Measurements from ENCODE around the gene BAHCC1. TPM values are rescaled to one million over a fixed set of nuclear protein-coding genes. Genes with fewer than 3 reads are reported as not detected.

BAHCC1 gene
- total and polyA plus RNA-seq, 2 of the 8 experiments (the other 6 are each of a cell fraction or from before 2014, with no cell fraction given), result 0.26 to 0.58 TPM

DNA sequence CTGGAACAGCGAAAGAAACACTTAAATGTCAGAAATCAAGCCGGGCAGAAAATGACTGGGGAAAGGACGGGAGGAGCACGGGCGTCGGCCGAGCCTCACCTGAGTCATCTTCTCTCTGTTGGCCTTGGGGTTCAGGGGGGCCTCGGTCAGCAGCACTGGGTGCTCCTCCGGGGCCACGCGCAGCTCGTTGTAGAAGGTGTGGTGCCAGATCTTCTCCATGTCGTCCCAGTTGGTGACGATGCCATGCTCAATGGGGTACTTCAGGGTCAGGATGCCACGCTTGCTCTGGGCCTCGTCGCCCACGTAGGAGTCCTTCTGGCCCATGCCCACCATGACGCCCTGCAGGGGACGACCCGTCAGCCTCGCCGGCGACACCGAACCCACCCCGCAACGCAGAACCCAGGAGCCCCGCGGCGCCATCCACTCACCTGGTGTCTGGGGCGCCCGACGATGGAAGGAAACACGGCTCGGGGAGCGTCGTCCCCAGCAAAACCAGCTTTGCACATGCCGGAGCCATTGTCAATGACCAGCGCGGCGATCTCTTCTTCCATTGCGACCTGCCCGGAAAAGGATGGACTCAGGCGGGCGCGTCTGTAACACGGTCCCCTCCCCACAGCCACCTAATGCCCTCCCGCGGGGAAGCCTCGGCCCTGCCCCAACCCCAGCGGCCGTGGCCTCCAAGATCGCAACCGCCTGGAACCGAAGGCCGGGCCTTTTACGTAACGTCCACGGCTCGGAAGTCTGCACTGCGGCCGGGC, 116.7 kb downstream of the BAHCC1 start:
- H3K9me3 ChIP-seq (ENCODE audit: insufficient read depth in 2 of 2, low read depth in 1 of 2, low read length in 1 of 2), result no peaks in the 10 kb centered on the region
- H3K23ac ChIP-seq (ENCODE audit: insufficient read length), result no peak overlapping the region
- H3K4ac ChIP-seq (replicated peaks; ENCODE audit: insufficient read length, low read depth, low read length), result no peak overlapping the region
- CTCF ChIA-PET (ENCODE audit: partially characterized antibody), result no interaction called here
- H3K23me2 ChIP-seq (ENCODE audit: low read depth, low read length), result peaks cover 25% of the 10 kb centered on the region
- no peak overlapping the region for H4K91ac ChIP-seq (replicated peaks; ENCODE audit: insufficient read length, low read length)
- H4K5ac ChIP-seq (ENCODE audit: insufficient read length, low read depth, low read length), result no peak overlapping the region
- H3K14ac ChIP-seq (ENCODE audit: insufficient read length), result no peak overlapping the region
- POLR2A ChIA-PET (ENCODE audit: partially characterized antibody), result interaction anchor here (0.6 to 35.8 kb wide), 25 partner anchors 4 to 419 kb away, joined by 3 to 1004 read pairs (median 5); partner anchors contain the start of genes ACTG1, BAHCC1, FAAP100 and FSCN2
- peak overlapping the region; percentile 76 to 96 (median 94) for H3K9ac ChIP-seq (replicated peaks in 1 of 4; ENCODE audit: extremely low read depth in 1 of 4, low read depth in 3 of 4, low read length in 3 of 4)
- no peak overlapping the region for H2AK5ac ChIP-seq (ENCODE audit: low read depth, low read length)
- H3K4me3 ChIP-seq (ENCODE audit: extremely low read depth in 1 of 4, insufficient read depth in 2 of 4, low read depth in 3 of 4, low read length in 4 of 4), result peak overlapping the region; percentile 75 to 93 (median 90)
- H3K27me3 ChIP-seq (replicated peaks in 1 of 4; ENCODE audit: control insufficient read depth in 3 of 4, extremely low read depth in 1 of 4, insufficient read depth in 3 of 4, low read length in 3 of 4), result no peaks in the 10 kb centered on the region
- H2BK15ac ChIP-seq (ENCODE audit: low read length), result no peak overlapping the region
- H3K4me2 ChIP-seq (ENCODE audit: insufficient read depth in 1 of 2, low read depth in 2 of 2, low read length in 2 of 2), result peak overlapping the region; percentile 97 to 98
- H2BK5ac ChIP-seq (ENCODE audit: low read depth, low read length), result peak overlapping the region; percentile 75
- H2BK20ac ChIP-seq (ENCODE audit: low read length), result no peak overlapping the region
- no peak overlapping the region for H2BK12ac ChIP-seq (ENCODE audit: low read depth, low read length)
- no peak overlapping the region for H2BK120ac ChIP-seq (replicated peaks; ENCODE audit: low read depth, low read length)
- peaks cover 23 to 31% of the 10 kb centered on the region in 2 experiments for H4K20me1 ChIP-seq (replicated peaks in 1 of 2; ENCODE audit: control insufficient read depth in 1 of 2, insufficient read depth in 2 of 2, low read length in 2 of 2)
- peaks cover 24 to 45% of the 10 kb centered on the region in 2 experiments for H3K79me2 ChIP-seq (ENCODE audit: control insufficient read depth in 1 of 2, insufficient read depth in 2 of 2, low read length in 2 of 2)
- no peak for FAIRE-seq
- peak overlapping the region; percentile 82 for H3K27ac ChIP-seq (ENCODE audit: low read depth, low read length)
- H4K8ac ChIP-seq (ENCODE audit: extremely low read depth, insufficient read depth, low read length), result peak overlapping the region; percentile 69
- 3% methylated on average over 36 of the region's 62 CpGs; no CpG with 5 or more reads in 1 of the 2 experiments for WGBS, 2 experiments (ENCODE audit: extremely low coverage in 1 of 2, insufficient coverage in 1 of 2, insufficient read length in 1 of 2, insufficient replicate concordance in 2 of 2, low coverage in 1 of 2, low lambda C conversion rate in 2 of 2, missing lambda C conversion rate in 1 of 2)
- peaks cover 0 to 14% (median 7%) of the 10 kb centered on the region in 4 experiments; a peak in 5 of 7 replicates for H3K4me1 ChIP-seq (replicated peaks in 1 of 4; ENCODE audit: control insufficient read depth in 3 of 4, insufficient read depth in 4 of 4, low read length in 3 of 4)
- peaks cover 19 to 37% (median 31%) of the 10 kb centered on the region in 4 experiments; a peak in 7 of 8 replicates for H3K36me3 ChIP-seq (ENCODE audit: control insufficient read depth in 2 of 4, insufficient read depth in 4 of 4, low read length in 3 of 4)
- peak overlapping the region; percentile 78 for H3K18ac ChIP-seq (ENCODE audit: extremely low read depth, low read length)
- no peak for DNase-seq (ENCODE audit: low read depth in 1 of 2, low spot score in 2 of 2)
- H3K56ac ChIP-seq (replicated peaks; ENCODE audit: insufficient read length, low read depth, low read length), result peak overlapping the region; percentile 8
- no peak overlapping the region for H2AFZ ChIP-seq (ENCODE audit: low read length)
- H3K79me1 ChIP-seq (ENCODE audit: low read depth, low read length), result peaks cover 19% of the 10 kb centered on the region
- TF ChIP-seq POLR2AphosphoS5 (IDR thresholded peaks at IDR 0.05; ENCODE audit: low read depth, low read length), result peak; percentile 96
- TF ChIP-seq CHD1 (IDR thresholded peaks at IDR 0.05; ENCODE audit: low read depth, low read length), result 0 out of 2 replicates have a peak, but pooled peaks have one; percentile 58
- TF ChIP-seq POLR2A (IDR thresholded peaks at IDR 0.05; ENCODE audit: control extremely low read depth in 1 of 2, low read depth in 2 of 2, low read length in 2 of 2), result peak; percentile 69 to 93
- TF ChIP-seq ATF2 (IDR thresholded peaks at IDR 0.05; ENCODE audit: low read length), result peak; percentile 34; the same call in 1 of the 2 replicates
- peak; percentile 13 for TF ChIP-seq EZH2 (IDR thresholded peaks at IDR 0.05; ENCODE audit: low read depth, low read length, severe bottlenecking)
- TF ChIP-seq SIN3A (conservative IDR thresholded peaks at IDR 0.05 in 1 of 2, IDR thresholded peaks at IDR 0.05 in 1 of 2; ENCODE audit: low read depth in 1 of 2, low read length in 2 of 2), result peak; percentile 31 to 84; a peak in 3 of 4 replicates
- TF ChIP-seq SAP30 (IDR thresholded peaks at IDR 0.05; ENCODE audit: insufficient read depth, insufficient replicate concordance, low read length), result peak; percentile 68
- TF ChIP-seq CBX8 (IDR thresholded peaks at IDR 0.05; ENCODE audit: borderline replicate concordance, low read depth, low read length), result no peak
- TF ChIP-seq KDM5A (IDR thresholded peaks at IDR 0.05; ENCODE audit: low read length), result no peak

Measured in H1 (cell line).